ENCODE measurements around the gene PPP6R2.

The PPP6R2 gene

GRCh38 chr22:50486561-50487289 lies 143.6 kb downstream of the PPP6R2 start, which contains the start of gene MIOX (continued):
- TF ChIP-seq ZIC2 (tag by site-specific recombination; IDR thresholded peaks at IDR 0.05) (peak; percentile 69), ZNF530 (tag by site-specific recombination; IDR thresholded peaks at IDR 0.05; ENCODE audit: low read depth) (no peak), ZBTB44 (tag by site-specific recombination; IDR thresholded peaks at IDR 0.05) (no peak), ZBTB20 (tag by site-specific recombination; IDR thresholded peaks at IDR 0.05) (0 out of 2 replicates have a peak, but pooled peaks have one; percentile 12), GLIS2 (tag by site-specific recombination; IDR thresholded peaks at IDR 0.05) (no peak), ZNF624 (tag by site-specific recombination; IDR thresholded peaks at IDR 0.05) (no peak), GLIS1 (tag by site-specific recombination; IDR thresholded peaks at IDR 0.05) (peak; percentile 55)

GRCh38 chr22:50487290-50488005 lies 144.3 kb downstream of the PPP6R2 start:
- Histone ChIP-seq H3K4me1 (ENCODE audit: control insufficient read depth, insufficient read depth, low read length) (no peaks in the 10 kb centered on the region), H3K4me3 (ENCODE audit: low read depth, low read length) (no peak overlapping the region), H3K9me3 (ENCODE audit: control insufficient read depth, insufficient read depth, low read depth, low read length) (no peaks in the 10 kb centered on the region), H3K36me3 (ENCODE audit: control insufficient read depth in 2 of 2, insufficient read depth in 1 of 2, low read length in 2 of 2) (no peaks in the 10 kb centered on the region), H3K27ac (ENCODE audit: extremely low read depth, low read depth, low read length) (no peak overlapping the region)
- CTCF ChIA-PET: interaction anchor here (3.1 kb wide), 1 partner anchor 10 kb away, joined by 21 read pairs; no protein-coding TSS in a partner anchor
- POLR2A ChIA-PET: interaction anchor here (1.0 to 2.2 kb wide), 3 partner anchors 10 to 36 kb away, joined by 3 to 8 read pairs (median 5); partner anchors contain the start of genes LMF2 and NCAPH2
- no peak for TF ChIP-seq HOXC10 (CRISPR knock-in tag; IDR thresholded peaks at IDR 0.05)
- no peak for TF ChIP-seq HOXA7 (CRISPR knock-in tag; IDR thresholded peaks at IDR 0.05; ENCODE audit: borderline replicate concordance)
- TF ChIP-seq GLIS1 (tag by site-specific recombination; IDR thresholded peaks at IDR 0.05): peak; percentile 90
- TF ChIP-seq GLIS2 (tag by site-specific recombination; IDR thresholded peaks at IDR 0.05): 0 out of 2 replicates have a peak, but pooled peaks have one; percentile 10
- TF ChIP-seq ZFP37 (tag by site-specific recombination; IDR thresholded peaks at IDR 0.05): no peak
- TF ChIP-seq ZNF121 (tag by site-specific recombination; IDR thresholded peaks at IDR 0.05): no peak
- TF ChIP-seq KLF7 (tag by site-specific recombination; IDR thresholded peaks at IDR 0.05; ENCODE audit: borderline replicate concordance): no peak
- no peak for TF ChIP-seq ZNF423 (tag by site-specific recombination; IDR thresholded peaks at IDR 0.05)
- no peak for TF ChIP-seq ZNF701 (tag by site-specific recombination; IDR thresholded peaks at IDR 0.05)
- no peak for TF ChIP-seq ZNF785 (tag by site-specific recombination; IDR thresholded peaks at IDR 0.05)
- no peak for TF ChIP-seq PRDM10 (tag by site-specific recombination; IDR thresholded peaks at IDR 0.05)
- TF ChIP-seq ZNF398 (tag by site-specific recombination; IDR thresholded peaks at IDR 0.05): no peak
- no peak for TF ChIP-seq ZNF366 (tag by site-specific recombination; conservative IDR thresholded peaks at IDR 0.05)
- no peak for TF ChIP-seq ZNF473 (tag by site-specific recombination; IDR thresholded peaks at IDR 0.05)
